Left renal cortex interstitium (tissue), 4 donors: Measurements from ENCODE around the gene CELA2A. TPM values are rescaled to one million over a fixed set of nuclear protein-coding genes. Genes with fewer than 3 reads are reported as not detected.
"Not testable (repeated sequence)": the region's sequence is repeated elsewhere in the genome, so short reads cannot be mapped to it uniquely, and the experiment has no call there.

Experiments
- DNase-seq, 4 donors: peaks; one replicate each; pipeline ENCODE4 v3.0.0-alpha.2; 2013; ENCODE audit warnings: low read depth in 4 of 4, low spot score in 2 of 4, missing footprints in 1 of 4
- polyA plus RNA-seq, 4 donors: library from polyadenylated mRNA; unstranded; fragments of 120-200 nt; gene quantifications; one replicate each; pipeline ENCODE4 v1.2.1, GENCODE V29; 2013; ENCODE audit not compliant: insufficient read length in 4 of 4

Gene CELA2A
- polyA plus RNA-seq, 4 donors, result 0.35 to 0.68 TPM; not detected in 2

GRCh38 chr1:15489052-15489736 lies 32.7 kb downstream of the CELA2A start:
- no peak for DNase-seq

GRCh38 chr1:15491010-15491409 lies 34.5 kb downstream of the CELA2A start:
- DNase-seq, result not testable (repeated sequence)

- DNase-seq, result no peak
Measured at GRCh38 chr1:15492596-15492995, 36.1 kb downstream of the CELA2A start.

GRCh38 chr1:15493869-15494390 lies 37.4 kb downstream of the CELA2A start:
- DNase-seq, result no peak

- no peak for DNase-seq
Measured at GRCh38 chr1:15500184-15501178, 43.9 kb downstream of the CELA2A start.

GRCh38 chr1:15501208-15502032 lies 44.9 kb downstream of the CELA2A start:
- DNase-seq, result peak in 1 of 4 donors; percentile 33

- DNase-seq, result no peak
Measured at GRCh38 chr1:15504436-15504835, 47.9 kb downstream of the CELA2A start.

- no peak for DNase-seq
Measured at GRCh38 chr1:15506831-15507230, 50.3 kb downstream of the CELA2A start.

- no peak for DNase-seq
Measured at GRCh38 chr1:15507278-15507677, 50.7 kb downstream of the CELA2A start.

GRCh38 chr1:15508700-15509487 lies 52.4 kb downstream of the CELA2A start:
- DNase-seq, result no peak

- no peak for DNase-seq
Measured at GRCh38 chr1:15509586-15509985, 53.1 kb downstream of the CELA2A start.

- no peak for DNase-seq
Measured at GRCh38 chr1:15510611-15511405, 54.3 kb downstream of the CELA2A start.

- no peak for DNase-seq
Measured at GRCh38 chr1:15513192-15513591, 56.7 kb downstream of the CELA2A start.

GRCh38 chr1:15513919-15514318 lies 57.4 kb downstream of the CELA2A start:
- no peak for DNase-seq

- DNase-seq, result not testable (repeated sequence)
Measured at GRCh38 chr1:15514557-15514956, 58.0 kb downstream of the CELA2A start.

- DNase-seq, result no peak
Measured at GRCh38 chr1:15515022-15515663, 58.6 kb downstream of the CELA2A start.

GRCh38 chr1:15519625-15520024 lies 63.1 kb downstream of the CELA2A start:
- DNase-seq, result no peak

- DNase-seq, result peak in 1 of 4 donors; percentile 38
Measured at GRCh38 chr1:15521206-15521906, 64.8 kb downstream of the CELA2A start.
